Mesenchymal stem cell (in vitro differentiated cells and primary cell): ENCODE results near the gene BRINP1.

Source experiments
- DNase-seq: peaks from one replicate; pipeline ENCODE4 v3.0.0-alpha.2; 2013
- H2AFZ ChIP-seq: one replicate; pipeline ENCODE4 v1.6.1; 2013; ENCODE audit warnings: low read depth, mild to moderate bottlenecking, control low read depth, inconsistent platforms, low read length, moderate library complexity
- H2AK5ac ChIP-seq: 2 replicates; pipeline ENCODE4 v1.6.1; 2013; ENCODE audit warnings: low read length, moderate library complexity, mild to moderate bottlenecking, inconsistent platforms; ENCODE audit not compliant: severe bottlenecking
- H2BK120ac ChIP-seq: one replicate; pipeline ENCODE4 v1.6.1; 2013; ENCODE audit warnings: low read depth, mild to moderate bottlenecking, inconsistent platforms, low read length, moderate library complexity
- H2BK12ac ChIP-seq, 2 experiments: one replicate each; pipeline ENCODE4 v1.6.1; 2013; ENCODE audit warnings: inconsistent platforms in 2 of 2, low read length in 2 of 2, mild to moderate bottlenecking in 2 of 2, moderate library complexity in 2 of 2, control low read depth in 1 of 2
- H2BK15ac ChIP-seq: one replicate; pipeline ENCODE4 v1.6.1; 2013; ENCODE audit warnings: mild to moderate bottlenecking, low read depth, inconsistent platforms; ENCODE audit not compliant: poor library complexity, severe bottlenecking
- H2BK5ac ChIP-seq: 2 replicates; pipeline ENCODE4 v1.6.1; 2013; ENCODE audit warnings: low read depth, mild to moderate bottlenecking, low read length, control low read depth, inconsistent platforms; ENCODE audit not compliant: poor library complexity, severe bottlenecking
- H3K14ac ChIP-seq, 2 experiments: one replicate each; pipeline ENCODE4 v1.6.1; 2013; ENCODE audit warnings: inconsistent platforms in 2 of 2, low read length in 2 of 2, control low read depth in 1 of 2, mild to moderate bottlenecking in 1 of 2, moderate library complexity in 1 of 2
- H3K18ac ChIP-seq, 2 experiments: one replicate each; pipeline ENCODE4 v1.6.1; 2013; ENCODE audit warnings: inconsistent platforms in 2 of 2, low read length in 2 of 2, control low read depth in 1 of 2, low read depth in 1 of 2, mild to moderate bottlenecking in 1 of 2
- H3K23ac ChIP-seq, 2 experiments: one replicate each; pipeline ENCODE4 v1.6.1; 2013; ENCODE audit warnings: inconsistent platforms in 2 of 2, low read length in 2 of 2, mild to moderate bottlenecking in 2 of 2, moderate library complexity in 2 of 2, control low read depth in 1 of 2
- H3K27ac ChIP-seq: 2 replicates; pipeline ENCODE4 v1.5.1; 2013; ENCODE audit warnings: mild to moderate bottlenecking, moderate library complexity, low read length, control low read depth, inconsistent platforms; ENCODE audit not compliant: poor library complexity, severe bottlenecking
- H3K27me3 ChIP-seq, 2 experiments: 2 replicates each; pipeline versions ENCODE4 v1.6.1 to v1.7.0; 2013; ENCODE audit warnings: low read length in 2 of 2, mild to moderate bottlenecking in 2 of 2, moderate library complexity in 2 of 2, control low read depth in 1 of 2, inconsistent platforms in 1 of 2; ENCODE audit not compliant: control insufficient read depth in 1 of 2, insufficient read depth in 1 of 2
- H3K36me3 ChIP-seq, 2 experiments: 2 replicates each; pipeline versions ENCODE4 v1.6.1 to v1.7.0; 2013; ENCODE audit warnings: low read length in 2 of 2, control low read depth in 1 of 2, inconsistent platforms in 1 of 2, low read depth in 1 of 2, mild to moderate bottlenecking in 1 of 2; ENCODE audit not compliant: insufficient read depth in 2 of 2, control insufficient read depth in 1 of 2
- H3K4ac ChIP-seq, 2 experiments: one replicate each; pipeline ENCODE4 v1.6.1; 2013; ENCODE audit warnings: inconsistent platforms in 2 of 2, low read length in 2 of 2, mild to moderate bottlenecking in 2 of 2, moderate library complexity in 2 of 2, control low read depth in 1 of 2, low read depth in 1 of 2
- H3K4me1 ChIP-seq: 2 replicates; pipeline ENCODE4 v1.6.1; 2013; ENCODE audit warnings: low read depth, low read length, control low read depth; ENCODE audit not compliant: control insufficient read depth, insufficient read depth
- H3K4me2 ChIP-seq: 2 replicates; pipeline ENCODE4 v1.6.1; 2013; ENCODE audit warnings: low read length, mild to moderate bottlenecking, inconsistent platforms; ENCODE audit not compliant: poor library complexity, severe bottlenecking
- H3K4me3 ChIP-seq, 2 experiments: 2 replicates each; pipeline versions ENCODE4 v1.5.1 to v1.7.0; 2013; ENCODE audit warnings: low read length in 2 of 2, mild to moderate bottlenecking in 2 of 2, control low read depth in 1 of 2, low read depth in 1 of 2; ENCODE audit not compliant: insufficient read depth in 1 of 2
- H3K79me1 ChIP-seq: replicated peaks from 2 replicates; pipeline ENCODE4 v1.6.1; 2013; ENCODE audit warnings: mild to moderate bottlenecking, control low read depth, low read length, inconsistent platforms; ENCODE audit not compliant: poor library complexity, severe bottlenecking
- H3K9ac ChIP-seq: 2 replicates; pipeline ENCODE4 v1.7.0; 2013; ENCODE audit warnings: mild to moderate bottlenecking, low read length, moderate library complexity
- H3K9me3 ChIP-seq: 2 replicates; pipeline ENCODE4 v1.7.0; 2013; ENCODE audit warnings: mild to moderate bottlenecking, low read length; ENCODE audit not compliant: control insufficient read depth
- H4K8ac ChIP-seq: one replicate; pipeline ENCODE4 v1.6.1; 2013; ENCODE audit warnings: inconsistent platforms, mild to moderate bottlenecking, low read length, moderate library complexity
- H4K91ac ChIP-seq: one replicate; pipeline ENCODE4 v1.6.1; 2013; ENCODE audit warnings: mild to moderate bottlenecking, low read length, inconsistent platforms
- WGBS: methylation state at CpG from one replicate; pipeline ENCODE4 v1.1.7; 2013; ENCODE audit warnings: mixed read lengths; 5-methylcytosine and 5-hydroxymethylcytosine counted together

BRINP1 gene

GRCh38 chr9:119240546-119240945 is 128.7 kb downstream of the BRINP1 start:
- H3K14ac ChIP-seq: no peak overlapping the region
- DNase-seq: no peak
- no peak overlapping the region for H2AK5ac ChIP-seq
- no peaks in the 10 kb centered on the region for H3K4me1 ChIP-seq
- no peak overlapping the region for H2BK12ac ChIP-seq
- no peak overlapping the region for H3K4ac ChIP-seq
- H3K9me3 ChIP-seq: no peaks in the 10 kb centered on the region
- H2BK120ac ChIP-seq: no peak overlapping the region
- H2AFZ ChIP-seq: no peak overlapping the region
- no peaks in the 10 kb centered on the region for H3K79me1 ChIP-seq
- H3K9ac ChIP-seq: no peak overlapping the region
- peaks cover 0 to 34% of the 10 kb centered on the region in 2 experiments for H3K36me3 ChIP-seq
- no peak overlapping the region for H3K18ac ChIP-seq
- no peak overlapping the region for H2BK5ac ChIP-seq
- H2BK15ac ChIP-seq: no peak overlapping the region
- no peak overlapping the region for H4K8ac ChIP-seq
- H3K4me2 ChIP-seq: no peak overlapping the region
- 85% methylated on average over 3 of the region's 4 CpGs for WGBS
- no peak overlapping the region for H3K4me3 ChIP-seq
- H3K27ac ChIP-seq: no peak overlapping the region
- no peaks in the 10 kb centered on the region for H3K27me3 ChIP-seq
- H4K91ac ChIP-seq: no peak overlapping the region
- no peak overlapping the region for H3K23ac ChIP-seq

DNA sequence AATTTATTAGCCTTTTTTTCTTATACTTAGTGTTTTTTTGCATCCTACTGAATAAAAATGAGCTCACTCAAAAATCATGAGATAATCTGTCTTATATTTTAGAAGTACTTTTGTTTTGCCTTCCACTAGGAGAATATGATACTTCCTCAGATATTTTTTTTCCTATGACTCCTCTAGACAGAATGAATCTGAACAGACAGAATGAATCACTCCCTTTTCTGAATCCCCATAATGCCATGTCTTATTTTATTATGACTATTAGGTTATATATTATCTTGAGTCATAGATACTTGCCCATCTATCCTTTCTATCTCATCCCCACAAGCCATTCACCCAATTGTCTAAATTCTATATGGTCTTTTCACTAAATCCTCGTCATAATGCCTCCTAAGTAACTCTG is 134.6 kb downstream of the BRINP1 start:
- Histone ChIP-seq H2AFZ (no peak overlapping the region), H2BK15ac (no peak overlapping the region), H4K8ac (no peak overlapping the region), H3K36me3 (peaks cover 0 to 15% of the 10 kb centered on the region in 2 experiments), H2BK5ac (no peak overlapping the region), H2BK12ac (no peak overlapping the region), H3K4ac (no peak overlapping the region), H3K14ac (no peak overlapping the region), H3K4me1 (no peaks in the 10 kb centered on the region), H2BK120ac (no peak overlapping the region), H3K27me3 (no peaks in the 10 kb centered on the region), H3K9me3 (no peaks in the 10 kb centered on the region), H3K79me1 (no peaks in the 10 kb centered on the region), H3K27ac (no peak overlapping the region), H3K23ac (no peak overlapping the region), H2AK5ac (no peak overlapping the region), H3K4me2 (no peak overlapping the region), H4K91ac (no peak overlapping the region), H3K18ac (no peak overlapping the region), H3K4me3 (no peak overlapping the region), H3K9ac (no peak overlapping the region)
- WGBS: 35% methylated on average over 1 of the region's 1 CpG
- no peak for DNase-seq

GRCh38 chr9:119227422-119227821 is 141.8 kb downstream of the BRINP1 start:
- Histone ChIP-seq H2BK5ac (no peak overlapping the region), H3K14ac (no peak overlapping the region), H3K4me2 (no peak overlapping the region), H3K27me3 (no peaks in the 10 kb centered on the region), H4K91ac (no peak overlapping the region), H2AFZ (no peak overlapping the region), H2BK120ac (no peak overlapping the region), H3K4ac (no peak overlapping the region), H3K23ac (no peak overlapping the region), H2AK5ac (no peak overlapping the region), H3K18ac (no peak overlapping the region), H3K9ac (no peak overlapping the region), H3K79me1 (no peaks in the 10 kb centered on the region), H3K27ac (no peak overlapping the region), H3K4me3 (no peak overlapping the region), H4K8ac (no peak overlapping the region), H3K4me1 (no peaks in the 10 kb centered on the region), H3K36me3 (peaks cover 0 to 3% of the 10 kb centered on the region in 2 experiments), H2BK15ac (no peak overlapping the region), H2BK12ac (no peak overlapping the region), H3K9me3 (no peaks in the 10 kb centered on the region)
- no peak for DNase-seq
- 64% methylated on average over 3 of the region's 3 CpGs for WGBS

DNA sequence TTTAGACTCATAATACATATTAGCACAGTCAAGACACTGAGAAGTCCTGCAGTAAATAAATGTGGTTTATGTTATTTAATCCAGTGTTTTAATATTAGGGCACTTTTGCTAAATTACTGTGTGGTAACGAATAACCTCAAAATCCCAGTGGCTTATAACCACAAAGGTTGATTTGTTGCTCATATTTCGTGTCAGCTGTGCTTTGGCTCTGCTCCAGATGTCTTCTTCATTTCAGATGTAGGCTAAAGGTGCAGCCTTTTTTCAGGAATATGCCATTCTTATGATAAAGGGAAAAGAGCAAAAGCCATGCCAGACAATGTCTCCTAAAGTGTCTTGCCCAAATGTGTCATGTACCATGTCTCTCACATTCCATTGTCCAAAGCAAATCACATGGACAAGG is 144.8 kb downstream of the BRINP1 start:
- 40% methylated on average over 2 of the region's 2 CpGs for WGBS
- H2BK120ac ChIP-seq: no peak overlapping the region
- no peak overlapping the region for H4K91ac ChIP-seq
- no peak overlapping the region for H3K14ac ChIP-seq
- H3K18ac ChIP-seq: no peak overlapping the region
- H3K4ac ChIP-seq: no peak overlapping the region
- H2AFZ ChIP-seq: no peak overlapping the region
- no peak overlapping the region for H2BK15ac ChIP-seq
- no peak overlapping the region for H4K8ac ChIP-seq
- no peaks in the 10 kb centered on the region for H3K79me1 ChIP-seq
- no peak overlapping the region for H2AK5ac ChIP-seq
- no peak overlapping the region for H3K27ac ChIP-seq
- no peaks in the 10 kb centered on the region for H3K27me3 ChIP-seq
- H3K36me3 ChIP-seq: no peaks in the 10 kb centered on the region
- H3K23ac ChIP-seq: no peak overlapping the region
- peaks cover 3% of the 10 kb centered on the region for H3K9me3 ChIP-seq
- no peak for DNase-seq
- no peak overlapping the region for H2BK12ac ChIP-seq
- no peak overlapping the region for H3K9ac ChIP-seq
- no peak overlapping the region for H3K4me3 ChIP-seq
- H3K4me2 ChIP-seq: no peak overlapping the region
- no peaks in the 10 kb centered on the region for H3K4me1 ChIP-seq
- no peak overlapping the region for H2BK5ac ChIP-seq
